Natural killer cell (primary cell): ENCODE measurements around the gene ALCAM. TPM values are rescaled to one million over a fixed set of nuclear protein-coding genes. Genes with fewer than 3 reads are reported as not detected.

Source experiments
- ATAC-seq, 3 donors: fragments of 150-1000 bp in 2 of 3; fragments of 200-7000 bp in 1 of 3; cut with Tn5 transposase; 1 replicate in 1 of 3; 2 replicates in 2 of 3; pipeline ENCODE4 v1.10.0; 2021; ENCODE audit warnings: mild to moderate bottlenecking in 2 of 3, moderate library complexity in 2 of 3
- DNase-seq, 2 donors: peaks; one replicate each; pipeline versions ENCODE4 v3.0.0 to v3.0.0-alpha.2; 2013 to 2021; ENCODE audit warnings: mixed read lengths in 1 of 2
- H3K27ac ChIP-seq: one replicate; pipeline ENCODE4 v1.5.1; 2013; ENCODE audit warnings: mild to moderate bottlenecking, low read length
- H3K27me3 ChIP-seq: one replicate; pipeline ENCODE4 v1.6.1; 2013; ENCODE audit warnings: low read length; ENCODE audit not compliant: control insufficient read depth, insufficient read depth
- H3K36me3 ChIP-seq: one replicate; pipeline ENCODE4 v1.6.1; 2013; ENCODE audit warnings: low read length; ENCODE audit not compliant: control insufficient read depth, insufficient read depth
- H3K4me1 ChIP-seq: one replicate; pipeline ENCODE4 v1.6.1; 2013; ENCODE audit warnings: low read length; ENCODE audit not compliant: control insufficient read depth, insufficient read depth
- H3K4me3 ChIP-seq: one replicate; pipeline ENCODE4 v1.5.1; 2013; ENCODE audit warnings: low read length
- H3K9me3 ChIP-seq: one replicate; pipeline ENCODE4 v1.6.1; 2013; ENCODE audit warnings: low read length; ENCODE audit not compliant: control insufficient read depth, insufficient read depth
- H3K27ac Mint-ChIP-seq, 2 donors: one replicate each; pipeline ENCODE4 v1.8.0; 2022; ENCODE audit warnings: mild to moderate bottlenecking in 2 of 2, mixed read lengths in 2 of 2, moderate library complexity in 1 of 2
- H3K27me3 Mint-ChIP-seq, 2 donors: one replicate each; pipeline ENCODE4 v1.8.0; 2022; ENCODE audit warnings: low read depth in 2 of 2, mixed read lengths in 2 of 2
- H3K36me3 Mint-ChIP-seq: one replicate; pipeline ENCODE4 v1.8.0; 2022; ENCODE audit warnings: mixed read lengths
- H3K4me1 Mint-ChIP-seq, 2 donors: one replicate each; pipeline ENCODE4 v1.8.0; 2022; ENCODE audit warnings: mixed read lengths in 2 of 2
- H3K4me3 Mint-ChIP-seq: one replicate; pipeline ENCODE4 v1.8.0; 2022; ENCODE audit warnings: mild to moderate bottlenecking, moderate library complexity, mixed read lengths
- H3K9me3 Mint-ChIP-seq, 2 donors: one replicate each; pipeline ENCODE4 v1.8.0; 2022; ENCODE audit warnings: mixed read lengths in 2 of 2
- CTCF ChIP-seq: fragments of 200-600 bp; IDR thresholded peaks from one replicate; pipeline ENCODE4 v1.8.0; 2022; ENCODE audit warnings: antibody characterized with exemption
- WGBS: methylation state at CpG from one replicate; pipeline ENCODE4 v1.1.7; 2013; ENCODE audit warnings: missing lambda C conversion rate; ENCODE audit not compliant: insufficient coverage; 5-methylcytosine and 5-hydroxymethylcytosine counted together
- intact Hi-C: fragments of 100-400 bp; cut with micrococcal nuclease; formaldehyde crosslinking; loops from one replicate; pipeline ENCODE4 v1.14.2; 2022
- total RNA-seq, 4 donors: library from RNA; stranded (reverse); fragments of 120-200 nt in 1 of 4; gene quantifications; one replicate each; pipeline versions ENCODE4 v1.2.3 to v1.2.4, GENCODE V29; 2013 to 2022

The ALCAM gene
- total RNA-seq, 3 donors from 2014 or later (not counting 1 experiment from before 2014, with no cell fraction given), result 1.5 to 3.0 (median 1.5) TPM

- Histone ChIP-seq H3K27me3 (no peaks in the 10 kb centered on the region), H3K9me3 (no peaks in the 10 kb centered on the region), H3K4me3 (no peak overlapping the region), H3K27ac (no peak overlapping the region), H3K4me1 (no peaks in the 10 kb centered on the region), H3K36me3 (no peaks in the 10 kb centered on the region)
- DNase-seq, result no peak
- Mint-ChIP-seq H3K36me3 (no peaks in the 10 kb centered on the region), H3K4me1 (no peaks in the 10 kb centered on the region), H3K27ac (no peak overlapping the region), H3K4me3 (no peak overlapping the region), H3K27me3 (peaks cover 0 to 5% of the 10 kb centered on the region in 2 donors), H3K9me3 (no peaks in the 10 kb centered on the region)
- intact Hi-C loops, result no loop called here
- ATAC-seq, result no peak
- 96% methylated on average over 2 of the region's 2 CpGs for WGBS
- no peak for TF ChIP-seq CTCF
Measured at GRCh38 chr3:105620236-105620635, 253.5 kb downstream of the ALCAM start.

DNA sequence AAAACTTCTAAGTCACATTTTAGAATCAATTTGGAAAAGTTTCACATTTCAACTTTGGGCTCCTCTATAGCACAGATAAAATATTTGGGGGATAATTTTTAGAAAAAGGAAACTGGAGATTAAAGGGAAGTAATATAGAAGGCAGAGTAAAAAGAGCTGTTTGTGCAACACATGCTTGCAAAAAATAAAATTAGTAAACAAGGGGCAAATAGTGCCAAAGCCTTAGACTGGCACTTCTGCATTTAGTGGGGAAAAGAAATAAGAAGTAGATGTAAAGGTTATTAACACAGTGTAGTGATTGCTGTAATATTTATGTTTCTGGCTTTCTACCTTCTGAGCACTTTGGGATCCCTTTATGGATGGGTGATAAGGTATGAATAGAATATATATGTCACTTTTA, 255.5 kb downstream of the ALCAM start:
- Histone ChIP-seq H3K4me1 (no peaks in the 10 kb centered on the region), H3K4me3 (no peak overlapping the region), H3K36me3 (no peaks in the 10 kb centered on the region), H3K27me3 (no peaks in the 10 kb centered on the region), H3K9me3 (no peaks in the 10 kb centered on the region), H3K27ac (no peak overlapping the region)
- intact Hi-C loops, result no loop called here
- H3K4me3 Mint-ChIP-seq, result no peak overlapping the region
- DNase-seq, result no peak
- ATAC-seq, result no peak
- H3K27ac Mint-ChIP-seq, result no peak overlapping the region
- no peak for TF ChIP-seq CTCF
- H3K27me3 Mint-ChIP-seq, result peaks cover 0 to 2% of the 10 kb centered on the region in 2 donors
- H3K9me3 Mint-ChIP-seq, result no peaks in the 10 kb centered on the region
- H3K36me3 Mint-ChIP-seq, result no peaks in the 10 kb centered on the region
- H3K4me1 Mint-ChIP-seq, result no peaks in the 10 kb centered on the region
